ENCODE measurements around the gene PTP4A1.

PTP4A1 gene

DNA sequence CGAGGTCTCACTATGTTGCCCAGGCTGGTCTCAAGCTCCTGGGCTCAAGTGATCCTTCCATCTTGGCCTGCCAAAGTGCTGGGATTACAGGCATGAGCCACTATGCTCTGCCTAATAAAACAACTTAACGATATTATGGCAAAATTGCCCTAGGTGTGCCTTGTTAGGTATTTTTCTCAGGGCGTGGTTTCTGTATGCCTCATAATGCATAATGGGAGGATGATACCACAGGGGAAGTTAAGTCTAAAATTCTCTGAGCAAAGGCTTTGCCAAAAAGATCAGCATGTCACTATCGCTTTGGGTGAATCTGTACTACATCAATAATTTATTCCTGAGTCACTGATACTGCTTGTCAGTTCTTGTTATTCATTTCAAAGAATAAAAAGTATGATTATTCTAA, 15.9 kb upstream of the PTP4A1 start:
- no peak for DNase-seq (ENCODE audit: low read depth, low spot score)

DNA sequence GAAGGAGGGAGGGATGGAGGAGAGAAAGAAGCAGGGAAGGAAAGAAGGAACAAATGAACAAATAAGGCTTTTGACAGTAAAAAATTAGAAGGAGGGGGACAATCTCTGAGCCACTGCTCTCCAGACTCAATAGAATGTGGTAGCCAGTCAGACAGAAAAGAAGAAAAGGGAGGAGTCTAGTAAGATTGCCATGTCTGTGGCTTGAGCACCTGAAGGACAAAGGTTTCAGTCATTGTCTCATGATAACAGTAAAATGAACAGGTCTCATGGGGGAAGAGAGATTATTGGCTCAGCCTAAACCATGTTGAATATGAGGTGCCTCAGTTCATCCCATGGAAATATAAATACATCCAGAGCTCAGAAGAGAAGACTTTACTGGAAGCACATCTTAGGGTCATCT, 14.0 kb upstream of the PTP4A1 start:
- DNase-seq (ENCODE audit: low read depth, low spot score), result no peak

DNA sequence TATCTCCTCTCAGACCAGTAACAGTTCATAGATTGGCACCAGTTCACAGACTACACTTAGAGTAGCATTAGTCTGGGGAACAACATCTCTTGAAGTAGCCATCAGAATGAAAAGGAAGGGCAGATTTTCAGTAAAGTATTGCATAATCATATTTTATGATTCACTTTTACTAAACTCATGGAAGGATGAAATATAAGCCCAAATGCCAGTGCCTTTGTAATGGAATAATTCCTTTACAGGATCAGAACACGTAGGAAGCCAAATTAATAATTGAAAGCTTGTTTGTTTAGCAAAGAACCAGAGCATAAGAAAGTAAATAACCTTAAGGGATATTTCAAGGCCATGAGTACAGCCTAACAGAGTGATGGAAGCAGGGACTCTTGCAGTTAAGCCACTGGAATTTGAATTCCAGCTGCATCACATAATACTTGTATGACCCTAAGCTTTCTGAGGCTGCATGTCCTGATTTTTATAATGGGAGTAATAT, 11.4 kb upstream of the PTP4A1 start:
- no peak for DNase-seq (ENCODE audit: low read depth, low spot score)

DNA sequence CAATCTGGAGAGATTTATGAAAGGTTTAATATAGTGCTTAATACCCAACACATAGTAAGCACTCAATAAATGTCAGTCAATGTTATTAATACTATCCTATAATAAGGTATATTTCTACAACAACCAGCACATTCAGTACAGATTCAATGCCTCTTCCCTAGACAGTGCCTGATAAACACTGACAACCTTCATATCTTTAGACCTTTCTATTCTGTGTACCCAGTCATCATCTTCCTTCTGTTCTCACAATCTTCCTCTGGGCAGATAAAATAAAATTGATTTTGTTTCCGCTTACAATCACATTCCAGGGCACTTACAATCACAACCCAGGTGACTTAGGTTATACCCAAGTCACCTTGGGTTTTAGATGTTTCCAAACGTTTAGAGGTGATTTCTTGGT, 11.0 kb upstream of the PTP4A1 start:
- no peak for DNase-seq (ENCODE audit: low read depth, low spot score)

DNA sequence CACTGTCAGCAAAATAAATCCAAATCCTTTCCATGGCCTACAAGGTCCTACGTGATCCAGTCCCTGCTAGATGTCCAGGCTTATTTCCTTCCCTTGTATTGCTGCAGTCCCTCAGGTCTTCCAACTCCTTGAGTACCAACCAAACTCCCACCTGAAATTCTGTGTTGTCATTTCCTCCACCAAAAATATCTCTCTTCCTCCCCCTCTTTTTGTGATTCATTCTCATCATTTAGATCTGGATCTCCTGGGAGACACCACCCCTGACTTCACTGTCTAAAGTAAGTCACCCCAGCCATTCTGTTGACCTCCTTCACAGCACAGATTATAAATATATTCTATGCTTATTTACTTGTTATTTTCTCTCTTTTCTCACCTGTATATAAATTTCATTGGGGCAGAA, 9.0 kb upstream of the PTP4A1 start:
- no peak for DNase-seq (ENCODE audit: low read depth, low spot score)

DNA sequence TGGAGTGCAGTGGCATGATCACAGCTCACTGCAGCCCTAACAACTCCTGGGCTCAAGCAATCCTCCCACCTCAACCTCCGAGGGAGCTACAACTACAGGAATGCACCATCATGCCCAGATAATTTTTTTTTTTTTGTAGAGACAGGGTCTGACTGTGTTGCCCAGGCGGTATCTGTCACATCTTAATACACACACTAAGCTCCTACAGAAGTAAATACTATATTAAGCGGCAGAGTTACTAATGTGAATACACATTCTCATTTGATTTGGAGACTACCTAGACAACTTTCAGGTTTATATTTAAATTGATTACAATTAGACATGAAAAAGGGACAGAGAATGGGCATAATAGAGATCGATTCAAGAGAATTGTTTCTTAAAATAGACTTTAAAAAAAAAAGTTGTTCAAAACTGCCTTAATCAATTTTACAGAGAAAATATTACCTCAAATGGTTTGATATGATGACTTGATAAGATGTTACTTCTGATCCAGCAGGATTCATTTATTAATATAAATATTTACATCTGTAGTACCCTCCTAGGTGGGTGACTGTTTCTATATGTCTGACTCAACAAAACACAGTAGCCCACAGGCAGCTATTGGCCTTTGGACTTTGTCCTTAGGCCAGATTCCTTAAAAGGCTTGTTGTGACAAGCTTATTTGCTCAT, 7.1 kb upstream of the PTP4A1 start:
- DNase-seq (ENCODE audit: low read depth, low spot score), result no peak

DNA sequence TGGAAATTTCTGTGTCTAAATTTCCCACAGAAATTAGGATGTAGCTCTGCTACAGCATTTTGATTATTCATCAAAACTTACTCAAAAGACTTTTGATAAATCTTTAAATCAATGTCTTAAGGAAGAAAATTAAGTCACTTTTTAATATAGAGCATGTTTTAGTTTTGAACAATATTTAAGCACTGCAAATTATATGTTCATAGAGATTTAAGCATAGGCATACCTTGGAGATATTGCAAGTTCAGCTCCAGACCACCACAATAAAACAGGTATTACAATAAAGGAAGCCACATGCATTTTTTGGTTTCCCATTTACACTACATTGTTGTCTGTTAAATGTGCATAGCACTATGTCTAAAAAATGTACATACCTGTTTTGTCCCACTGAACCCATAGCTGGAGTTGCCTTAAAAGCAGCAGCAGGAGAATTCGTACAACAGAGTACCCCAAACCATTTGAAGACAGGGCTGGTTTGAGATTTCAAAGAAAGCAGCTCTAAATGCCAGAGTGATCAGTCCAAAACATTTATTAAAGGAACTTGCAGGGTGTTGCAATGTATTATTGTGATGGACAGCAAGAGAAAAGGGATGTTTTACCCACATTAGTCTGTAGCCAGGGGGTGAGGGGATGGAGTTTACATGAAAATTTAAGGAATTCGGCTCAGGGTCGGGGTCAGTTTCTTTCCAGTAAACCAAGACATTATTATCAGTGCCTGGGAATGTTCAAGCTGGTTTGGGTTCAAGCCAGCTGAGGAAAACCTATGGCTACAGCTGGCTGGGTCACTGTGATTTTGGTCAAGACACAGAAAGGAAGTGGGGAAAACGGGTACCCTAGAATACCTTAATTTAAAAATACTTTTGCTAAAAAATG, 6.3 kb upstream of the PTP4A1 start:
- DNase-seq (ENCODE audit: low read depth, low spot score), result peak; percentile 59

DNA sequence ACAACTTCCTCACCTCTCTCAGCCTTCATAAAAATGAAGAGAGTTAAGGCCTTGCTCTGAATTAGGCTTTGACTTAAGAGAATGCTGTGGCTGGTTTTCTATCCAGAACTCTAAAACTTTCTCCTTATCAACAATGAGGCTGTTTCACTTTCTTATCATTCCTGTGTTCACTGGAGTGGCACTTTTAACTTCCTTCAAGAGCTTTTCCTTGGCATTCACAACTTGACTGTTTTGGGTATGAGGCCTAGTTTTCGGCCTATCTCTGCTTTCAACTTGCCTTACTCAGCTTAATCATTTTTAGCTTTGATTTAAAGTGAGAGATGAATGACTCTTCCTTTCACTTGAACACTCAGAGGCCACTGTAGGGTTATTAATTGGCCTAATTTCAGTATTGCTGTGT, 4.3 kb upstream of the PTP4A1 start:
- DNase-seq (ENCODE audit: low read depth, low spot score), result no peak

DNA sequence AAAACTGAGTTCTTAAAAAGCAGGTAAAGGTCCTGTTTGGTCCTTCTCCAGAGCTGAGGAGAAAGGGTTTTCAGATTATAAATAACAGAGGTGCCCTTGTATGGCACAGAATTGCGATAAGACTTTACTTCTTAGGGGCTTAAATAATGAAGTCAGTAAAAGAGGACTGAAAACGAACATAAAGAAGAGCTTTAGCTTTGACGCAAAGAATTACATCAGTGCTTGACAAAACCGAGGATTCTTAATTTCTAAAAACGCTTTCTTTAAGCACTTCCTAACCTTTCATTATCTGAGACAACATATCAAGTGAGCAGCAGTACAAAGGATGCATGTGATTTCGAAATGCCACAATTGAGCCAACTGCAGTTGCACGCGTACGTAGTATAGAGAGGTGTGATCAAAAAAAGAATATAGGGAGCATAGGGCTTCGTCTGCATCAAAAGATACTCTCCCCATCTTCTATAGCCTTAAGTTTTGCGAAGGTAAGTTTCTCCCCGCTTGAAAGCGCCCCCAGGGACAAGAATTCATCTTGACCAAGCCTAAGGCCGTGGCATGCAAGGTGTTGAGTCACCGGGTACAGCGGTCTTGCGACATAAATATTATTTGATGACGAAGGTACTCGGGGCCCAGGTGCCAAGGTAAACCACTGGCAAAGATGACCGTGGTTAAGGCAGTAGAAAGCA, 778 bp upstream of the PTP4A1 start:
- peak; percentile 88 for DNase-seq (ENCODE audit: low read depth, low spot score)

DNA sequence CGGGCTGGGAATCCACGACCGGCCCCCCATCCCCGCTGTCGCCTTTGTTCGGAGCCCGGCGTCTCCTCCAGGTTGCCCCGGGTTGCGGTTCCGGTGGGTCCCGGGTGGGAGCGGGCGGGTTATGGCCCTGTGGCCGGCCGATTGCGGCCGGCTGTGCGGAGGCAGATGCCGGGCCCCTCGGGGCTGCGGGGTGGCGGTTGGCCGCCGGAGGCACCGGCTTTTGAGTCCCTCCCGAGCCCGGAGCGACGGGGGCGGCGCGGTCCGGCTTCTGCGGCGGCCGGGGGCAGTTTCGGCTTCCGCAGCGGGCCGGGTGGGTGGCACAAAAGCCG, 431 bp downstream of the PTP4A1 start:
- DNase-seq (ENCODE audit: low read depth, low spot score), result no peak

DNA sequence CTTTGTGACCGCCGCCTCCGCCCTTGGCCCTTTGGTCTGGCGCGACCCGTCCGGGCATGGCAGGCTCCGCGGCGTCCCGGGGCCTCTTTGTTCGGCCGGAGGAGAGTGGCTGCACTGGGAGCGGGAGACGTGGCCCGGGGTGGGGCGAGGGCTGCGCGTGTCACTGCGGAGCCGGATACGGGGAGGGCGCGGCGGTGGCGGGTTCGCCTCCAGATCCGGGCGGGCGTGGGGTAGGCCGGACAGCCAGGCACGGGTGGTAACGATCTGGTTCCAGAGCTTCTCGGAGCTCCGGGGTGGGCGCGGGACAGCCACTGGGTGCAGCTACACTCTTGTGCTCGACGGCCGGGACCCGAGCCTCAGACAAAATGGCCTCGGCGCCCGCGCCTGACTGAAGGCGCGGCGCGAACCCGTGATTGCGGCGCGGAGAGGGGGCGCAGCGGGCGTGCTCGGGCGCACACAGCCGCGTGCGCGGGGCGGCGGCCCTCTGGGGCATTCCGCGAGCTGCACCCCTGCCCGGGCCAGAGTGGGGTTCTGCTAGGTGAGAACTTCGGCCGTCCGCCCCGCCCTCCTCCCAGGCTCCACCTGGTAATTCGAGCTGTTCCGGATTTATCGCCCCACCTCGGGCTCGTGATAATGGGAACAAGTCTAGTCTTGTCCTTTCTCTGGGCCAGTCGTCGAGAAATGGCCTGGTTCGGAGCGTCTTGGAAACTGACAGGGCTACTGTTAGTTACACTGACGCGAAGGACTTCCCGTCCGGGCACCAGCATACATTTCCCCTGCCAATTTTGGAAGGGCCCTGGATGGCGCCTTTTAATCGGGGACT, 1.0 kb downstream of the PTP4A1 start:
- DNase-seq (ENCODE audit: low read depth, low spot score), result peak; percentile 84

DNA sequence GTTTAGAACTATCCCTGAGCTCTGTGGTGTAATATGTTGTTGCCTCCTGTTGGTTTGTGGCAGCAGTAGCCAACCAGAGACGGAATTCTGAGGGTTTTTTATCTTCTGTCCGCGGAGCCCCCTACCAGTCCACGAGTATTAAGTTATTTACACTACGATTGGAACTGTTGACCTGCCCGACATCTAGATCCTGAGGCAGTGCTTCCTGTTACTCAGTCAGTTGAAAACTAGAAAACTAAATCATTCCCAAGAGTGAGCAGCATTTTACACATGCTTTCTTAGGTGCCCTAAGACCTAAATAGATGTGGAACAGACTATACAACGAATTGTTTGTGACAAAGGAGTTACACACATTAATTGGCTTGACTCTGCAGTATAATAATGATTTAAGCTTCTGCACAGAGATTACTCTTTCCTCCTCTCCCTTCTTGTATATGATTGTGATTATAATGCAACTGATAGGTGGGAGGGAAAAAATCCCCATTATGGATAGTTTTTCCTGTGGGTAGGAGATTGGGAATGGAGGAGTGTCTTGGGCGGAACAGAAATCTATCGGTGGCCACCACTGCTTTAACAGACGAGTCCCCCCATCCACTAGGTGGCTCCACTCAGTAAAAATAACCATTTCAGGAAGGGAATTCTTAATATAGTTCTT, 1.7 kb downstream of the PTP4A1 start:
- DNase-seq (ENCODE audit: low read depth, low spot score), result peak; percentile 76

DNA sequence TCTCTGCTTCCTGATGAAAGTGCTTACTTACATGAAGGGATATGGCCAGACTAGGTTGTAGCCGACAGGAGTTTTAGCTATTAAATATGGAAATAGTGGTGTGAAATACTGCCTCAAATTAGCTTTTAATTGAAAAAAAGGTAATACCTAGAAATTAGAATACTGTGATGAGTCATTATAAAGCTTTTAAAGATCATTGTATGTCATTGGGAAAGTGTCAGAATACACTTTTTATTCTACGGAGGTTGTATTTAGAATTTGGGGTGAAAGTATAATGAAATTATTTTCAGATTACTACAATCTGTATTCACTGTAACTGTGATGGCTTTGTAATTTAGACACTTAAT, 2.2 kb downstream of the PTP4A1 start:
- no peak for DNase-seq (ENCODE audit: low read depth, low spot score)

DNA sequence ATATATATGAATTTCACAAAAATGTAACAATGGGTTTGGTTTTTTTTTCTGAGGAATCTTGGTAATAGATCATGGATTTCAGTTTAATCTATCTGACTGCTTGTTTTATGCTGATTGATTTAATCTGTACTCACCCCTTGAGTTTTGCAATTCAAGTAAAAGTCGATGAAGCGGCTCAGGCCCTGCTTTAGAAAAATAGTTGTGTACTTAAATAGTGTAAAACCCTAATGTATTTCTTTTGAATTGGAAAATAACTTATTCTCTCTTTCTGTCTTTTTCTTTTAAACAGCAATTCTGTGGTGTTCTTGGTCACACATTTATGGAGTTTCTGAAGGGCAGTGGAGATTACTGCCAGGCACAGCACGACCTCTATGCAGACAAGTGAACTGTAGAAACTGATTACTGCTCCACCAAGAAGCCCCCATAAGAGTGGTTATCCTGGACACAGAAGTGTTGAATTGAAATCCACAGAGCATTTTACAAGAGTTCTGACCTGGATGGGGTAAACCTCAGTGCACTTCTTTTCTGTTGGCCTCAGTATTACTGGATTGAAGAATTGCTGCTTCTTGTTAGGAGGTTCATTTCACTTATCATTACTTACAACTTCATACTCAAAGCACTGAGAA, 4.0 kb downstream of the PTP4A1 start:
- DNase-seq (ENCODE audit: low read depth, low spot score), result no peak

DNA sequence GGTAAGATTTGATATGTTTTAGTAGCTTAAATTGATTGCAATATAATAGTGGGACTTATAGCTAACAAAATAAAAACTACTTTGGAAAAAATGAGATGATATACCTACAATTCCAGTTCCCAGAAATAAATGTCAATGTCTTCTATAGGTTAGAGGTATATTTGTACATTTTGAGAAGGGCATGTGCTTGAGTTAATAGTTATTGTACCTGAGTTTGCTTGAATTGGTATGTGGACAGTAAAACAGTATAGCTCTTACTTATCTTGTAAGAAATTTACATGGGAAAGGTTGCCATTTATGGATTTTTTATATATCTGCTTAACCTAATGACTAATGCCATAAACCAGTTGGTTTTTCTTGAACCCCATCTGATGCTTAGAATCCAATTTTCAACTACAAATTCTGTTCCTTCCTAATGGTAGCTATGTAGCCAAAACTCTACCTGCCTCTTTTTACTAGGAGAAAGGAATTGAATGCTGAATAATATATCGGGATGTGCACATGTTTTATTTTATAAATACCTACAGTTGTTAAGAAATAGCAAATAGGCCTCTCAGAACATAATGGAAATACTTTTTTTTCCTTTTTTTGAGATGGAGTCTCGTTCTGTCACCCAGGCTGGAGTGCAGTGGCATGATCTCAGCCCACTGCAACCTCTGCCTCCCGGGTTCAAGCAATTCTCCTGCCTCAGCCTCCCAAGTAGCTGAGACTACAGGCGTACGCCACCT, 4.9 kb downstream of the PTP4A1 start:
- DNase-seq (ENCODE audit: low read depth, low spot score), result no peak

DNA sequence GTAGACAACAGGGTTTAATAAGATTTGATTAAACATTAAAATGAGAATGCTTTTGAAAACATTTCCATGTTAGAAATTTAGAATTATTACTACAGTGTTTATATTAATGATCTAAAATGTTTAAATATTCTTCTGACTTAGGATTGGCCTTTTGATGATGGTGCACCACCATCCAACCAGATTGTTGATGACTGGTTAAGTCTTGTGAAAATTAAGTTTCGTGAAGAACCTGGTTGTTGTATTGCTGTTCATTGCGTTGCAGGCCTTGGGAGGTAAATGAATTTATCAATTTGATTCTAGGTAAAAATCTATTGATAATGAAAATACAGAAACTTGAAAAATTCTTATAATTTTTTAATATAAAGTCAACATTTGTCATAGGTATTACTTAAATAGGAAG, 6.5 kb downstream of the PTP4A1 start:
- DNase-seq (ENCODE audit: low read depth, low spot score), result no peak

DNA sequence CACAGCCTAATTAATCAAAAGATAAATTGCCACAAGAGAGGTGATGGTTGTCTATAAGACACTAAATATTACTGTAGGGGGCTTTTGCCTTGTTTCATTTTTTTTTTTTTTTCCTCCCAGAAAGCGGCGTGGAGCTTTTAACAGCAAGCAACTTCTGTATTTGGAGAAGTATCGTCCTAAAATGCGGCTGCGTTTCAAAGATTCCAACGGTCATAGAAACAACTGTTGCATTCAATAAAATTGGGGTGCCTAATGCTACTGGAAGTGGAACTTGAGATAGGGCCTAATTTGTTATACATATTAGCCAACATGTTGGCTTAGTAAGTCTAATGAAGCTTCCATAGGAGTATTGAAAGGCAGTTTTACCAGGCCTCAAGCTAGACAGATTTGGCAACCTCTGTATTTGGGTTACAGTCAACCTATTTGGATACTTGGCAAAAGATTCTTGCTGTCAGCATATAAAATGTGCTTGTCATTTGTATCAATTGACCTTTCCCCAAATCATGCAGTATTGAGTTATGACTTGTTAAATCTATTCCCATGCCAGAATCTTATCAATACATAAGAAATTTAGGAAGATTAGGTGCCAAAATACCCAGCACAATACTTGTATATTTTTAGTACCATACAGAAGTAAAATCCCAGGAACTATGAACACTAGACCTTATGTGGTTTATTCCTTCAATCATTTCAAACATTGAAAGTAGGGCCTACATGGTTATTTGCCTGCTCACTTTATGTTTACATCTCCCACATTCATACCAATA, 7.8 kb downstream of the PTP4A1 start:
- no peak for DNase-seq (ENCODE audit: low read depth, low spot score)

DNA sequence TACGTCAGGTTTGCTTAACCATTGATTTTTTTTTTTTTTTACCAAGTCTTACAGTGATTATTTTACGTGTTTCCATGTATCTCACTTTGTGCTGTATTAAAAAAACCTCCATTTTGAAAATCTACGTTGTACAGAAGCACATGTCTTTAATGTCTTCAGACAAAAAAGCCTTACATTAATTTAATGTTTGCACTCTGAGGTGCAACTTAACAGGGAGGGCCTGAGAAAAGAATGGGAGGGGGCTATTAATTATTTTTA, 8.4 kb downstream of the PTP4A1 start:
- no peak for DNase-seq (ENCODE audit: low read depth, low spot score)

DNA sequence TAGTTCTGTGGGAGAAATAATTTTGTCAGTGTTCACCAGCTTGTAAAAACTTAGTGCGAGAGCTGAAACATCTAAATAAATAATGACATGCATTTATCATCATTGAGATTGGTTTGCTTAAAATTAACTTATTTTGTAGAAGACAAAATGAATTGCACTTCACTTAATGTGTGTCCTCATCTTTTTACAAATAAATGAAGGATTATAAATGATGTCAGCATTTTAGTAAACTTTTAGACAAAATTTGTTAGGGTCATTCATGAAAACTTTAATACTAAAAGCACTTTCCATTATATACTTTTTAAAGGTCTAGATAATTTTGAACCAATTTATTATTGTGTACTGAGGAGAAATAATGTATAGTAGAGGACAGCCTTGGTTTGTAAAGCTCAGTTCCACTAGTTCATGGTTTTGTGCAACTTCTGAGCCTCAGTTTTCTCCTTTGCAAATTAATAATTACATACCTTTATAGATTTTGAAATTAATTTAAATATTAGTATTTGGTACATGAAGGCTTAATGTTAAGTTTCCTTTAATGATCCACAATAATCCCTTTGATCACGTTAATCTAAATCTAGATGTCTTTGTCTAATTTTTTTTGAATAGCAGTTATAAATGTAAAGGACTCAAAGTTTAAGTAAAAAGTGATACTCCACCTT, 9.2 kb downstream of the PTP4A1 start:
- DNase-seq (ENCODE audit: low read depth, low spot score), result no peak

All from astrocyte of the hippocampus (primary cell).